Right forelimb (tissue), 1 donor: ENCODE data around the gene ETV6.

Experiments
- DNase-seq: peaks from one replicate; pipeline ENCODE4 v3.0.0-alpha.2; 2018

Gene ETV6

GRCh38 chr12:11836282-11837151 lies 187.0 kb downstream of the ETV6 start:
- no peak for DNase-seq

GRCh38 chr12:11837216-11837934 lies 187.9 kb downstream of the ETV6 start:
- no peak for DNase-seq

DNA sequence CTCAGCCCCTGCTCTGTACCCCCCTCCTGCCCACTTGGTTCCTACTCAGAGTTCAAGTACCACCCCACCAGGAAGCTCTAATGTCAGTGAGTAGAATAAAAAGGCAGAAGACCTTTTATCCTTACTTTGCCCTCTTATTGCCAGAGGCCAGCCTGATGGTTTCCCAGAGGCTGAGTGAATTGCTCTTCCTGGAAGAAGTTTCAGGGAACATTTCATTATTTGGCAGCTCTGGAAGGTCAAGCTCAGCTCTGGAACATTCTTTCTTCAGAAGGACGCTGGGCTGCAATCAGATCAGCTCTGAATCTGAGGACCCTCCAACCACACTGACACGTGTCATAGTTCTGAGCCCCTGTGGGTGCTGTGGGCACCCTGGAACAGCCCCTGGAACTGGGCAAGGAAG lies 188.9 kb downstream of the ETV6 start:
- no peak for DNase-seq

DNA sequence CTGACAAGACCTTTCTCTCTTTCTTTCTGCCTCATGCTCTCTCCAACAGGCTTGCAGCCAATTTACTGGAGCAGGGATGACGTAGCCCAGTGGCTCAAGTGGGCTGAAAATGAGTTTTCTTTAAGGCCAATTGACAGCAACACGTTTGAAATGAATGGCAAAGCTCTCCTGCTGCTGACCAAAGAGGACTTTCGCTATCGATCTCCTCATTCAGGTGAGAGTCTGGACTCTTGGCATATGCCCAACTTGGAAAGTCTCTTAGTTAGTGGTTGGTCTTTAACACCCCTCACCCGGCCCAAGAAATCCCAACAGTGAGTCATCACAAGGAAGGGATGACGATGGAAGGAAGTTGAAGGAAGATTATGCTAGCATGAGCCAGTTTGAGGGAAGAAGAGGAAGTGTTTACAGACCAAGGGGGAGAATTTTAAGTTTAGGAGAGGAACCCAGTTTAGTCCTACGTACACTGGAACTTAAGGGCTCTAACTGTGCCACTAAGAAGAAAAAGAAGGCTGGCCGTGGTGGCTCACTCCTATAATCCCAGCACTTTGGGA lies 189.7 kb downstream of the ETV6 start:
- DNase-seq, result no peak

DNA sequence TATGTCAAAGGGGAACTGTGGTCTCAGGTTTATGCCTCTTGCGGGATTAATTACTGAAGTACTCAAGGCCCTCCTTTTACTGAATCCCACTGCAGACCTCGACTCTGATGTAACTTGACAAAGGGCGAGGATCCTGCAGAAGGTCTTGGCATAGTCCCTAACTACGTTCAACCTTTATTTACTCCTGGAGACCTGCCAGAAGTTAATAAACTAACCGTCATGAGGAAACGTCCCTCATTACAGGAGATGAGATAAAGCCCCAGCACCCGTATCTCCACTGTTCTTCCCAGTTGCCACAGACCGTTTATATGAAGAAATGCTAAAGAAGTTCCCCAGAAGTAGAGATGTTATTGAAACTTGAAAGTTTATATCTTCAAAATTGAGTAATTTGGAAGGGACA lies 190.9 kb downstream of the ETV6 start:
- no peak for DNase-seq

GRCh38 chr12:11846488-11846887 lies 197.0 kb downstream of the ETV6 start:
- no peak for DNase-seq

- no peak for DNase-seq
These were observed 198.1 kb downstream of the ETV6 start for GRCh38 chr12:11847539-11847938.

DNA sequence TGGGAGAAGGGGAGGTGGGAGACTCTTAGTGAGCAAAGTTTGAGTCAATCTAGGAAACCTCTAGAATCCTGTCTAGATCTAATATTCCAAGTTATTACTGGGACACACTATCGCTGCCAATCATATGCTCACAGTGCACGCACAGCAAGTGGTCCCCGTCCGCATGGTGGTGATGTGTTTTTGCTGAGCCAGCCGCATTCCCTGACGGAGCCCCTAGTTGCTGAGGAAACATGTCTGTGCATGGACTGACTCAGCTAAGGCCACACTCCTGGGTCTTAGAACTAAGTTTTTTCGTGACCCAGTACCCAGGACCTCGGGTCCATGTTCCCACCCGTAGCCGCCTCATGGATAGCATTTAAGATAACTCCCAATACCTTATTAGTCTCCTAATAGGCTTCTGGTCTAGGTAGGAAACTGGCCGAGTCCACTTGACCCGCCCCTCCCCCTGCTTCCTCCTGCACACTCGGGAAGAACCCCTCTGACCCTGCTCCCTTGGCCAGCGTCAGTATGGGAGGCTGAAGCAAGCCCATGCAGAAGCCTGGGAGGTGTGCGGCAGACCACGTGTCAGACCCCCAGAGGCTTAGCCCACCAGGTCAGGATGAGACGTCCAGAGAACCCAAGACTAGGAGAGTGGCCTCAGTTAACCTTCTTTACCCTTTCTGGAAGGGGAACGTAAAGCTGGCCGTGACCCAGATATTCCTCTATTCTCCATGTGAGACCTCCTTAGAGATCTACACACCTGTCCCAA lies 200.5 kb downstream of the ETV6 start:
- DNase-seq, result no peak

DNA sequence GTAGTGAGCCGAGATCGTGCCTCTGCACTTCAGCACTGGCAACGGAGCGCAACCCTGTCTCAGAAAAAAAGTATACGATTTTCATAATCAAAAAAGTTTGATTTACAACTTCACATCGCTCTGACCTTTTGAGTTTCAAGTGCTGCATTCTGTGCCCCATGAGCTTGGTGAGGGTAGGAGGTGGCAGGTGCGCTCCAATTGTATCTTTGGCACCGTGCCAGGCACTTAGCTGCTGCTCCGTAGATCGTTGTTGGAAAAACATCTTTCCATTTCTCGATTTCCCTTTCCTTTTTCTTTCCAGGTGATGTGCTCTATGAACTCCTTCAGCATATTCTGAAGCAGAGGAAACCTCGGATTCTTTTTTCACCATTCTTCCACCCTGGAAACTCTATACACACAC lies 203.7 kb downstream of the ETV6 start:
- no peak for DNase-seq

DNA sequence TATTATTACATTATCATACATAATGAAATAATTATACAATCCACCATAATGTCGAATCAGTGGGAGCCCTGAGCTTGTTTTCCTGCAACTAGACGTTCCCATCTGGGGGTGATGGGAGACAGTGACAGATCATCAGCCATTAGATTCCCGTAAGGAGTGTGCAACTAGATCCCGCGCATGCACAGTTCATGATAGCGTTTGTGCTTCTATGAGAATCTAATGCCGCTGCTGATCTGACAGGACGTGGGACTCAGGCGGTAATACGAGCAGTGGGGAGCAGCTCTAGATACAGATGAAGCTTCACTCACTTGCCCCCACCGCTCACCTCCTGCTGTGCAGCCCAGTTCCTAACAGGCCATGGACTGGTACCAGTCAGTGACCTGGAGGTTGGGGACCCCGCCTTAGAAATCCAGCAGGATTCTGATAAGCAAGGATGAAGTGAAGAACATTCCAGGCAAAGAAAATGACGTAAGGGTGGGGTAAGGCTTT lies 204.6 kb downstream of the ETV6 start:
- DNase-seq, result no peak

DNA sequence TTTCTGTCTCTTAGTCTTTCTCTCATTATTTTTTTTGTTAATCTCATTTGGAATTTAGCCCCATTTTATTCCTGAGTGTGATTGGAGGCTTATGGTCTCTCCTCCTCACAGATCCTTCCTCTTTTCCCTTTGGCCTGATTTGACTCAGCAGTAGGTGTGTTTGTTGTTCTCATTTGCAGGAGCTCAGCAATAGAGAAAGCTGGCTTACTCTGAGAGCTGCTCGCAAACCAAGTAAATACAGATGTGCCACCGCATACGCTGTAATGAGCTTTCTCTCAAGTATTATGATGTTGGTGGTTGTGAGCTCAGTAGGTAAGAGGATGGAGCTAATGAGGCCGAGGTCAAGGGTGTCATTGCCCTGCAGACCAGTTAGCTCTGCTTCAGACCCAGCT lies 206.5 kb downstream of the ETV6 start:
- no peak for DNase-seq

DNA sequence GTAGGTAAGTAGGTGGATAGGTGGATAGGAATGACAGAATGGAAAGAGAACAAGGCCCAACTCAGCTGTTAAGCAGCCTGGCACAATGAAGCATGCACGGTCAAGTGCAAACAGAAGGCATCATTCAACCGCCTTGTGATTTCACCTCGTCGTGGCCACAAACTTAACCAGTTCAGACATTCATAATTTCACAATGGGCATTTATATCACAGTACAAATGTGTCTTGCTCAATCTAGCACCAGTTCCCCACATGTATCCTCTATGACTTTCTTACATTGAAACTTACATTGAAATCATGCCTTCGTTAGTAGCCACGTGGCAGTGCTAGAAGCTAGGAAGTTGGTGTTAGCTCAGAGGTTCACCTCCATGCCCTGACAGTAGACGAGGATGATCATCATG lies 207.5 kb downstream of the ETV6 start:
- no peak for DNase-seq

DNA sequence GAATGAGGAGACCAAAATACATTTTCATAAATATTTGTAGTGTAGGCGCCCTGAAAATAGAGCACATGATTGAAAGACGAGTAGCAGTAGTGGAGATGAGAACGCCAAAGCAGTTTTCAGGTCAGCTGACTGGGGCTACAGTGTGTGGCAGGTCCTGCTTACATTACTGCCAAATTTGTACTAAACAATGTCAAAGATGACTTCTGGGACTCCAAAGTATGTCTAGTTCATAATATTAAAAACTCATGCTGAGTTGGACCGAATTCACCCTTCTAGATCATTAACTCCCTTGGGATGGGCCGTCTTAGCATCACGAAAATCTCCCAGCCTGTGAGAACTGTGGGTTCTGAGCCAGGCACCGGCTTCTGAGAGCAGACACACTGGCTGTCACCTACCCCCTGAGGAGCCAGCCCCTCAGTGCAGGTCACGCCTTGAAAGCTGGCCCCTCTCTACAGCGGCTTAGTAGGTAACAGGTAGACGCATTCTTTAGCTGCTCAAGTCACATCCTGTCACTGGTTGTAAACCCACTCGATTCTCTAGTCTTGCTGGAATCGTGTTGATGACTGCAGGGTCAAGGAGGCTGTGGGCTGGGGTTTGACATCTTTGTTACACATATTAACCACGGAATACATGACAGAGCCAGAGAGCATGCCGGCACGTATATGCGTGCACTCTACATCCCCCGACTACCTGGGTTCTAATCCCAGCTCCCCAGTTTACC lies 210.4 kb downstream of the ETV6 start:
- DNase-seq, result no peak

- no peak for DNase-seq
These were observed 211.8 kb downstream of the ETV6 start for GRCh38 chr12:11861155-11861863.

DNA sequence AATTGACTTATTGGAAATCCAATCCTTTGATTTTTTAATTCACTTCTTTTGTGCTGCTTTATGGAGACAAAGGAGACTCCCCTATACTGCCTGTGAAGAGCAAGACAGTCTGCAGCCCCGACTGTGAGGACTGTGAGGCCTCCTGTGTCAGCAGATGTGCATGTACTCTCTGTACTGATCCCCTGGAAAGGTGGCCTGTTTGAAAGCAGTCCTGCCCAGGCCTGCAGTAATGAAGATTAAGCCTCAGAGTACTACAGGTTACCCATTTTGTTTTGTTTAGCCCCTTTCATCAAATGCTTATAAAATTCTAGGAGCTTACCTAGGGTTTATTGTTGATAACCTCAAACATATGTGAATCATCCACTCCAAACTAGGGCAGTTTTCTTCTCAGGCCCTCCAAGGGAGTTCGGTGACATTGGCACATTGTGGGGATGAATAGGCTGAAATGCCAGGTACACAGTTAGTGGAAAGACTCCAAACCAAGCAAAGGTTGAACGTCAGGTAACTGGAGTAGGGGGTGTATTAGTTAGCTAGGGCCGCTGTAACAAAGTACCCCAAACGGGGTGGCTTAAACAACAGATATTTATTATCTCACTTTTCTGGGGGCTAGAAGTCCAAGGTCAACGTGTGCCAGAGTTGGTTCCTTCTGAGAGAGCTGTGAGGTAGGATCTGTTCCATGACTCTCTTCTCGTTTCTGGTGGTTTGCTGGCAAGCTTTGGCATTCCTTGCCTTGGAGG lies 212.6 kb downstream of the ETV6 start:
- DNase-seq, result no peak

DNA sequence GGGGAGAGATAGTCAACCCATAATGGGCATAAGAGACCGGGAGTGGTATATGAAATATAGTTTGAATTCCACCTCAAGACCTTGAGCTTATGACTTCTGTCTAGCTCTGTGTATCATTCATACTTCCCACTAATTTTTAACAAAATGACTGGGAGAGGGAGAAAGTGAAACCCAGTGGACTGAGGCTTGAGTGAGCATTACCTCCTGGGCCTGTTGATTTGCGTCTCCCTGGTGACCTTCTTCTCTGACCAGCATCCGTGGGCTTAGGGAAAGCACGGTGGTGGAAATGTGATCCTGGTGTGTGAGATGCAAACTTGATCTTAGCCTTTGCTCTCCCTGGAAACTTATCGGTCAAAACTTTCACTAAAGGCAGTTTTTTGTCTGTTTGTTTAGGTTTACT lies 213.3 kb downstream of the ETV6 start:
- DNase-seq, result no peak

GRCh38 chr12:11863478-11863906 lies 214.0 kb downstream of the ETV6 start:
- peak; percentile 63 for DNase-seq

DNA sequence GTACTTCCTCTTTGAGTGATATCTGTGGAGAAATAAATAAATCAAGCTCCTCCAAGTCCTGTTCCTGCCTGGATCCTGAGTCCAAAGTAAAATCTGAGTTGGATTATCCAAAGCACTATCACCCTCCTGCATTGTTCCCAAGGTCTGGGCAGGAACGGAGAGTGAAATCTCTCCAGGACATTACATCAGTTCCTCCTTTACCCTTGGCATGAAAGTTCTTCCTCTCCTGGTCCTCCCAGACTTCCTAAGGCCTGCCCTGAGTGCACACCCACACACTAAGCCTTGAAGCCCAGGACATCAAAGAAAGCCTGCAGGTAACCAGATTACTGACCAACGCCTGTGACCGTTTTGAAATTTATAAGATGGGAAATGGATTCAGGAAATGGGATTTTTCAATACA lies 214.5 kb downstream of the ETV6 start:
- DNase-seq, result no peak

DNA sequence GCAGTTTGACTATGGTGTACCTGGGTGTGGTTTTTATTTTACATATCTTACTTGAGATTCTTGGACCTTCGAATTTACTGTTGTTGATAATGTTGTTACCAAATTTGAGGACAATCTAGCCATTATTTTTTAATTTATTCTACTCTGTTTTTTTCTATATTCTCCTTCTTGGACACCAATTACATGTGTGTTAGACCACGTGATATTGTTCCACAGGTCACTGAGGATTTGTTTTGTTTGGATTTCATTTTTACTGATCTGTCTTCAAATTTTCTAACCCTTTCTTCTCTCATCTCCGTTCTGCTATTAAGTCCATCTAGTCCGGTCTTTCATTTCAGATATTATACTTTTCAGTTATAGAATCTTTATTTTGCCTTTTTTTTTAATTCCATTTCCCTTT lies 216.3 kb downstream of the ETV6 start:
- no peak for DNase-seq

- DNase-seq, result no peak
These were observed 218.6 kb downstream of the ETV6 start for GRCh38 chr12:11868027-11868426.

DNA sequence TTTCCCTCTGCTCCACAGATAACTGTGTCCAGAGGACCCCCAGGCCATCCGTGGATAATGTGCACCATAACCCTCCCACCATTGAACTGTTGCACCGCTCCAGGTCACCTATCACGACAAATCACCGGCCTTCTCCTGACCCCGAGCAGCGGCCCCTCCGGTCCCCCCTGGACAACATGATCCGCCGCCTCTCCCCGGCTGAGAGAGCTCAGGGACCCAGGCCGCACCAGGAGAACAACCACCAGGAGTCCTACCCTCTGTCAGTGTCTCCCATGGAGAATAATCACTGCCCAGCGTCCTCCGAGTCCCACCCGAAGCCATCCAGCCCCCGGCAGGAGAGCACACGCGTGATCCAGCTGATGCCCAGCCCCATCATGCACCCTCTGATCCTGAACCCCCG lies 219.9 kb downstream of the ETV6 start:
- DNase-seq, result no peak
